Measurements from ENCODE around the gene UCP2.

The UCP2 gene

GRCh38 chr11:74009675-74010305, 27.1 kb upstream of the UCP2 start:
- no peak for DNase-seq

GRCh38 chr11:74009230-74009547, 26.5 kb upstream of the UCP2 start:
- DNase-seq, result no peak

- no peak for DNase-seq
These were observed 26.0 kb upstream of the UCP2 start, which contains the start of gene UCP3 for GRCh38 chr11:74008373-74009229. UCP3 (minus strand) TSS chr11:74009085; CDS start chr11:74007042, 2,043 bp downstream.

- no peak for DNase-seq
These were observed 25.2 kb upstream of the UCP2 start for GRCh38 chr11:74007691-74008372.

GRCh38 chr11:74006743-74007304, 24.2 kb upstream of the UCP2 start:
- no peak for DNase-seq

- DNase-seq, result no peak
These were observed 23.3 kb upstream of the UCP2 start for GRCh38 chr11:74005721-74006517.

GRCh38 chr11:74004759-74005615, 22.3 kb upstream of the UCP2 start:
- DNase-seq, result no peak

- DNase-seq, result no peak
These were observed 21.5 kb upstream of the UCP2 start for GRCh38 chr11:74004046-74004695.

GRCh38 chr11:74002832-74003231, 20.2 kb upstream of the UCP2 start:
- DNase-seq, result no peak

GRCh38 chr11:74001822-74002286, 19.2 kb upstream of the UCP2 start:
- no peak for DNase-seq

GRCh38 chr11:74000307-74001133, 17.9 kb upstream of the UCP2 start:
- no peak for DNase-seq

GRCh38 chr11:73999581-74000306, 17.1 kb upstream of the UCP2 start:
- no peak for DNase-seq

GRCh38 chr11:73998846-73999575, 16.4 kb upstream of the UCP2 start:
- no peak for DNase-seq

- no peak for DNase-seq
These were observed 14.6 kb upstream of the UCP2 start for GRCh38 chr11:73997120-73997770.

GRCh38 chr11:73996161-73996747, 13.6 kb upstream of the UCP2 start:
- no peak for DNase-seq

- DNase-seq, result no peak
These were observed 13.1 kb upstream of the UCP2 start for GRCh38 chr11:73995731-73996130.

- DNase-seq, result no peak
These were observed 12.6 kb upstream of the UCP2 start for GRCh38 chr11:73995247-73995646.
